Measurements from ENCODE around the gene CCR1. TPM values are rescaled to one million over a fixed set of nuclear protein-coding genes. Genes with fewer than 3 reads are reported as not detected.

Gene CCR1
- total and polyA plus RNA-seq, 4 donors, result 1.4 to 10.7 (median 5.2) TPM

GRCh38 chr3:46187876-46188275, 20.2 kb downstream of the CCR1 start:
- 92% methylated on average over 2 of the region's 2 CpGs for WGBS

GRCh38 chr3:46187341-46187700, 20.8 kb downstream of the CCR1 start:
- no peaks in the 10 kb centered on the region for H3K36me3 ChIP-seq (ENCODE audit: control insufficient read depth in 4 of 4, insufficient read depth in 3 of 4, low read depth in 1 of 4, low read length in 3 of 4)
- no peaks in the 10 kb centered on the region for H3K9me3 ChIP-seq (ENCODE audit: control insufficient read depth in 4 of 4, low read length in 3 of 4)
- no peaks in the 10 kb centered on the region for H3K27me3 ChIP-seq (ENCODE audit: control insufficient read depth in 4 of 4, insufficient read depth in 4 of 4, low read length in 3 of 4)
- WGBS, result 93% methylated on average over 2 of the region's 2 CpGs
- no peak for DNase-seq (ENCODE audit: low spot score)
- no peak for TF ChIP-seq EGR1 (IDR thresholded peaks at IDR 0.05; ENCODE audit: low read depth in 2 of 2)
- H3K27ac ChIP-seq (ENCODE audit: low read depth in 1 of 2, low read length in 2 of 2), result no peak overlapping the region
- H3K4me3 ChIP-seq (ENCODE audit: low read depth in 1 of 3, low read length in 3 of 3), result no peak overlapping the region
- H3K9ac ChIP-seq (ENCODE audit: low read depth in 1 of 2, low read length in 2 of 2), result no peak overlapping the region
- H3K4me1 ChIP-seq (ENCODE audit: control insufficient read depth in 4 of 4, insufficient read depth in 4 of 4, low read length in 3 of 4), result no peaks in the 10 kb centered on the region

More at GRCh38 chr3:46187876-46188275, 20.2 kb downstream of the CCR1 start:
- TF ChIP-seq JUND (IDR thresholded peaks at IDR 0.05) (no peak), RXRA (IDR thresholded peaks at IDR 0.05) (no peak), NR2F2 (IDR thresholded peaks at IDR 0.05) (no peak), REST (IDR thresholded peaks at IDR 0.05) (no peak), ZBTB33 (IDR thresholded peaks at IDR 0.05) (no peak), GABPA (IDR thresholded peaks at IDR 0.05 in 1 of 2, conservative IDR thresholded peaks at IDR 0.05 in 1 of 2) (no peak), FOXA2 (IDR thresholded peaks at IDR 0.05) (no peak)
- no peak overlapping the region for H3K9ac ChIP-seq (ENCODE audit: low read depth in 1 of 2, low read length in 2 of 2)
- no peak overlapping the region for H3K4me3 ChIP-seq (ENCODE audit: low read depth in 1 of 3, low read length in 3 of 3)
- no peaks in the 10 kb centered on the region for H3K36me3 ChIP-seq (ENCODE audit: control insufficient read depth in 4 of 4, insufficient read depth in 3 of 4, low read depth in 1 of 4, low read length in 3 of 4)
- no peak overlapping the region for H3K27ac ChIP-seq (ENCODE audit: low read depth in 1 of 2, low read length in 2 of 2)
- no peaks in the 10 kb centered on the region for H3K27me3 ChIP-seq (ENCODE audit: control insufficient read depth in 4 of 4, insufficient read depth in 4 of 4, low read length in 3 of 4)
- DNase-seq (ENCODE audit: low spot score), result no peak
- H3K9me3 ChIP-seq (ENCODE audit: control insufficient read depth in 4 of 4, low read length in 3 of 4), result no peaks in the 10 kb centered on the region
- no peaks in the 10 kb centered on the region for H3K4me1 ChIP-seq (ENCODE audit: control insufficient read depth in 4 of 4, insufficient read depth in 4 of 4, low read length in 3 of 4)

- Histone ChIP-seq H3K9ac (ENCODE audit: low read depth in 1 of 2, low read length in 2 of 2) (no peak overlapping the region), H3K4me3 (ENCODE audit: low read depth in 1 of 3, low read length in 3 of 3) (no peak overlapping the region), H3K27me3 (ENCODE audit: control insufficient read depth in 4 of 4, insufficient read depth in 4 of 4, low read length in 3 of 4) (no peaks in the 10 kb centered on the region), H3K9me3 (ENCODE audit: control insufficient read depth in 4 of 4, low read length in 3 of 4) (no peaks in the 10 kb centered on the region), H3K4me1 (ENCODE audit: control insufficient read depth in 4 of 4, insufficient read depth in 4 of 4, low read length in 3 of 4) (no peaks in the 10 kb centered on the region), H3K27ac (ENCODE audit: low read depth in 1 of 2, low read length in 2 of 2) (no peak overlapping the region), H3K36me3 (ENCODE audit: control insufficient read depth in 4 of 4, insufficient read depth in 3 of 4, low read depth in 1 of 4, low read length in 3 of 4) (no peaks in the 10 kb centered on the region)
- WGBS, result 68% methylated on average over 3 of the region's 3 CpGs
- no peak for DNase-seq (ENCODE audit: low spot score)
- TF ChIP-seq TAF1 (conservative IDR thresholded peaks at IDR 0.05) (no peak), REST (IDR thresholded peaks at IDR 0.05) (no peak), SP1 (IDR thresholded peaks at IDR 0.05) (no peak), RXRA (IDR thresholded peaks at IDR 0.05) (no peak), JUND (IDR thresholded peaks at IDR 0.05) (no peak), HNF4A (conservative IDR thresholded peaks at IDR 0.05) (no peak), HNF4G (IDR thresholded peaks at IDR 0.05) (no peak), NR2F2 (IDR thresholded peaks at IDR 0.05) (no peak), ZBTB33 (IDR thresholded peaks at IDR 0.05) (no peak), EGR1 (IDR thresholded peaks at IDR 0.05; ENCODE audit: low read depth in 2 of 2) (no peak), FOXA2 (IDR thresholded peaks at IDR 0.05) (no peak), RAD21 (IDR thresholded peaks at IDR 0.05) (no peak), GABPA (IDR thresholded peaks at IDR 0.05 in 1 of 2, conservative IDR thresholded peaks at IDR 0.05 in 1 of 2) (no peak), FOXA1 (IDR thresholded peaks at IDR 0.05) (no peak)
Measured at GRCh38 chr3:46186471-46187340, 21.4 kb downstream of the CCR1 start.
